HG03196 (cell line): ENCODE data around the gene TMEM175.

ENCODE experiments used
- ATAC-seq: cut with Tn5 transposase; IDR thresholded peaks from one replicate; pipeline ENCODE4 v1.9.1; 2021; ENCODE audit not compliant: unreplicated experiment

Gene TMEM175

DNA sequence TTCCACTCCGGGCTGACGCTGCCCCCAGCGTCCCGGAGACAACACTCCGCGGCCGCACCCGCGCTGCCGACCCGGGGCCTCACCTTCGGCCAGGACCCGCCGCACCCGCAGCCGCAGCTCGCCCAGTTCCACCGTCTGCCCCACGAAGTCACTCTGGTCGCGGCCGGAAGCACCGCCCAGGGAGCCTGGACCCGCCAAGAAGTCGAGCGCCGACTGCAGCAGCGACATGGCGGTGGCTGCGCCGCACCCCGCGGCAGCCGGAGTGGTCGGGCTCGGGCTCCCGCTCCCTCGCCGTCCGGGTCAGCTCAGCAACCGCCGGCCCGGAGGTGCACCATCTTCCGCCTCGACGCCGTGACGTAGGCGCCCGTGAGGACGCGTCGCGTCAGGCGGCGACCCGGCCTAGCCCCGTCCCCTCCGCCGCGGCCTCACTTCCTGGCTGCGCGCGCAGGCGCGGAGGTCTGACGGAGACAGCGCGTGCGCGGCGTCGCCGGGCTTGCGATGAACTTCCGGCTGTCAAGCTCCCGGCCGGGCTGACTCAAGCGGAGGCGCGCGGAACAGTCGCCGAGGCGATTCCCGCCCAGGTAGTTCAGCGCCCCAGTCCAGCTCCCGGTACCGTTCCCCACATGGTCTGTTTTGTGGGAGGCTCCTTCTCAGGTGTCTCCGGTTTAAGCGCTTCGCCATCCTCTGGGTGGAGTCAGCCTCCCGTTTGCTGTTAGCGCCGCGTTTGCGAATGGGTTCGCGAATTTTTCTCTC, at the start of gene TMEM175, which contains the start of gene GAK:
Gene TMEM175 (plus strand): TSS at position 501 of the 753 bp plus-strand sequence. CDS start 15,280 bp downstream, outside the sequence.
Gene GAK (minus strand): TSS at position 357 of the 753 bp plus-strand sequence. CDS start 129 bp downstream, at position 228.
- ATAC-seq: peak; percentile 88

DNA sequence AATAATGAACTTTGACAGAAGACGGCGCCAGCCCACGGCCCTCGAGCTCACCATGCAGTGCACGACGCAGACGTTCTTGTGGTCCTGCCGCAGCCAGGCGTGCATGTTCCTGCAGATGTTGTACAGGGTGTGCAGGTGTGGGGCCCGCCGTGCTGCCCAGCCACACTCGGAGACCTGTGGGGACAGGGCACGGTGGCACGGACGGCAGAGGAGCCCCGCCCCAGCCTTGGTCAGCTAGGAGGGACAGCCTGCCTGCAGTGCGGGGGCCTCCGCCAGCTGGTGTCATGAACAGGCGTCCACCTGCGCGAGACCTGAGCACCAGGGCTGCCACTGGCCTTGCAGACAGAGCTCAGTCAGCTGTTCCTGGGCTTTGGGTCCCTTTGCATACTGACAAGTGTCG, 49.6 kb upstream of the TMEM175 start:
- ATAC-seq: no peak

- no peak for ATAC-seq
Observed at GRCh38 chr4:883377-884095, 48.7 kb upstream of the TMEM175 start.

DNA sequence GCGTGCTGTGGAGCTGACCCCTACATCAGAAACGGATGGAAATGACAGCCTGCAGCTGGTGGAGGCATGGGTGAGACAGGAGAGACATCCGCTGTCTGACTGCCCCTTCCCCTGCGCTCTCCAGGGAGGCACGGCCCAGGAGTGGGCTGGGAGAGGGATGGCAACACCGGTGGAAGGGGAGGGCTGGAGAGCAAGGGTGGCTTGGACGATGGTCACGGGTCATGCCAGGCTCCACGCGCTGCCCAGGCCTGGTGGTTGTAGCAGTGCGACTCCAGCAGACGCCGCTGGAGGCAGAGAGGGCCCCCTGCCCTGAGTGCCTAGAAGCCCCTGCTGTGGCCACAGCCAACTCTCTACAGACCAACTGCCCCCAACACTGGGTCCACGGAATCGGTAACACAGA, 48.0 kb upstream of the TMEM175 start:
- ATAC-seq: no peak

DNA sequence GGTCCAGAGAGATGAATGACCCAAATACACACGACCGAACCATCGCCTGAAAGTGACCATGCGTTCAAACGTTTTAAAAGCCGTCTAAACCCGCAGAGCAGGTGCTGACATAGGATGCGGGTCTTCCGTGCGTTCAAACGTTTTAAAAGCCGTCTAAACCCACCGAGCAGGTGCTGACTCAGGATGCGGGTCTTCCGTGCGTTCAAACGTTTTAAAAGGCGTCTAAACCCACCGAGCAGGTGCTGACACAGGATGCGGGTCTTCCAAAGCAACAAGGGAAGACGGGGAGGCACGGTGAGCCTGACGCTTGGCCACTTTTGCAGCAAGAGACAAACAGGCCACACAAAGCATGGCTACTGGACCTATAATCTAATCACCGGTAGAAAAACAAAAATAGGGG, 47.4 kb upstream of the TMEM175 start:
- ATAC-seq: no peak

DNA sequence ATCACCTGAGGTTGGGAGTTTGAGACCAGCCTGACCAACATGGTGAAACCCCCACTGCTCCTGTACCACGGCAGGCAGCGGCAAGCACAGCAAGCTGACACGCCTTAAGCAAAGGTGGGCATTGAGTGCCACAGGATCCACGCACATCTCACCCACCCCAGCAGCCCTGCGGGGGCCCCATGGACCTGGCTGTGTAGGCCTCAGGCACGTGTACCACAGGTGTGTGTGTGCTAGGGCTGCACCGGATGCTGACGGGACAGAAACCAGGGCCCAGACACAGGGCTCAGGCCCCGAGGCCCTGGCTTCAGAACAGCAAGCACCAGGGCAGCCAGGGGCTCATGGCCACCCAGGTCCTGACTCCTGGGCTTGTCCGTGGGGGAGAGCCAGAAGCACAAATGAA, 46.9 kb upstream of the TMEM175 start:
- no peak for ATAC-seq

- ATAC-seq: no peak
Observed at GRCh38 chr4:886244-886643, 46.0 kb upstream of the TMEM175 start.

GRCh38 chr4:887034-887763, 45.1 kb upstream of the TMEM175 start:
- ATAC-seq: no peak

GRCh38 chr4:888029-888428, 44.2 kb upstream of the TMEM175 start:
- ATAC-seq: no peak

GRCh38 chr4:889516-889915, 42.7 kb upstream of the TMEM175 start:
- no peak for ATAC-seq

- no peak for ATAC-seq
Observed at GRCh38 chr4:890036-890695, 42.1 kb upstream of the TMEM175 start.

- ATAC-seq: no peak
Observed at GRCh38 chr4:891747-892146, 40.5 kb upstream of the TMEM175 start.

- ATAC-seq: no peak
Observed at GRCh38 chr4:892780-893179, 39.5 kb upstream of the TMEM175 start.

GRCh38 chr4:893276-893994, 38.8 kb upstream of the TMEM175 start:
- no peak for ATAC-seq

DNA sequence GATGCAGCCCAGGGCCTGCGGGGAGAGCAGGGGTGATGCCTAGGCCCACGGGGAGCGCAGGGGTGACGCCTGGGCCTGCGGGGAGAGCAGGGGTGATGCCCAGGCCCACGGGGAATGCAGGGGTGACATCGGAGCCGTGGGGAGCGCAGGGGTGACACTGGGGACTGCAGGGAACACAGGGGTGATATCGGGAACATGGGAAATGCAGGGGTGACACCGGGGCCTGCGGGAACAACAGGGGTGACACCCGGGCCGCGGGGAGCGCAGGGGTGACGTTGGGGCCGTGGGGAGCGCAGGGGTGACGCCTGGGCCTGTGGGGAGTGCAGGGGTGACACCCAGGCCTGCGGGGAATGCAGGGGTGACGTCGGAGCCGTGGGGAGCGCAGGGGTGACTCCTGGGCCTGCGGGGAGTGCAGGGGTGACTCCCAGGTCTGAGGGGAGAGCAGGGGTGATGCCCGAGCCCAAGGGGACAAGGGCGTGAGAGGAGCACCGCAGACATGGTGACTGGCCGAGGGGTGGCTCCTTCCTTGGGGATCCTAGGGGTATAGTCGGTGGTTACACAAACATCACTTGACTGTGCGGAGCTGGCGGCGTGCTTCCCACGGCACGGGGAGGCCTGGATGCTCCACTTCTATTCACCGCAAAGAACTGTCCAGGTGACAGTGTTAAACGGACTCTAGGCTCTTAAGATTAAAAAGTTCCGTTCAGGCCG, 38.1 kb upstream of the TMEM175 start:
- ATAC-seq: no peak

DNA sequence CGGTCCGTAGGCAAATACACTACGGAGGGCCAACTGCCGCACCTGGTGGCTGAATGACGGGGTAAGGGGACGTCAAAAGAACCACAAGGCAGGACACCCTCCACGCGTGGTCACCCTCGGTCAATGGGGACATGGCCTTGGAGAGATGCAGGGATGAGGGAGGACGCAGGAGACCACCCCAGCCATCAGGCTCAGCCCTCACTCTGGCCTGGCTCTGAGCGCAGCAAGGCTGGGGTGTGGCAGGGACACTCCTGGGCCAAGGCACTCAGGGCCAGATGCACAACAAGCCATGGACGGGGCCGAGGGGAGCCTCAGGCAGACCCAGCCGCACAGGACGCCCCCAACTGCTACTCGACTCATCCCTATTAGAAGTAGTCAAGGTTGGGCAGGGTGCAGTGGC, 36.7 kb upstream of the TMEM175 start:
- ATAC-seq: no peak

DNA sequence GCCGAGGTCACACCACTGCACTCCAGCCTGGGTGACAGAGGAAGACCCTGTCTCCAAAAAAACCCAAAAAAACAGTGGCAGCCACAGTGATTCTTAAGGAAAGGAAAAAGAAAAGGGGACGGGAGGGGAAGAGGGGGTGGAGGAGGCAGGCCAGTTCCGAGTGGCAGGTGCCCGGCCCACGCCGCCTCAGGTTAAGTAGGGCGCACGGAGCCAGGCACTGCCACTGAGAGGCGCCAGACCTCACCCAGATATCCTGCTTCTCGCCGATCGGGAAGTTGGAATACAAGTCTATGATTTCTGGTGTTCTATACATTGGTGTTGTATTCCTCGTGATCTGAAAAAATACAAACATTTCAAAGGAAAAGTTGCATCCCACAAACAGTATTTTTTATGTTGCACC, 36.0 kb upstream of the TMEM175 start:
- no peak for ATAC-seq

GRCh38 chr4:896630-897029, 35.6 kb upstream of the TMEM175 start:
- no peak for ATAC-seq

DNA sequence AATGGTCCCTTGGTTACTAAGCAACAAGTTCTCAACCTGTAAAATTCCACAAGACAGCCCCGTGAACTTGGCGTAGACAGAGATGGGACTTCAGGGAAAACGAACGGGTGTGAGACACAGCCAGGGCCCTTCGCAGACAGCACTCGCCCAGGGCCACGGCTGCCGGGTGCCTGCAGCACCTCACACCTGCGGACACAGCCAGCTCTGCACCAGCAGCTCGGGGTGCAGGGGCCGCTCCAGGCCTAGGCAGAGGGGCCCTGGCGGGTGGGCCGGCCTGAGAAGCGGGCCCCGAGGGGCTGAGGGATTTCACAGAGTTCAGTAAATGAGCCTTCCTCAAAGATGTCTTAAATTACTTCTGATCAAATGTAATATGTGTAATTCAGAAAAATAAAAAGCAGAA, 34.1 kb upstream of the TMEM175 start:
- ATAC-seq: no peak
